Gastroesophageal sphincter (tissue), 3 donors: ENCODE results near the gene CTIF.

Source experiments
- CTCF ChIP-seq, 4 experiments: fragments of 200-600 bp in 2 of 4; fragments of 450-650 bp in 2 of 4; sonication (generic) in 1 of 4; IDR thresholded peaks; one replicate each; pipeline ENCODE4 v1.5.1; 2017 to 2019; ENCODE audit warnings: antibody characterized with exemption in 4 of 4, mild to moderate bottlenecking in 2 of 4, moderate library complexity in 2 of 4
- POLR2A ChIP-seq, 2 donors: fragments of 450-650 bp; IDR thresholded peaks; one replicate each; pipeline ENCODE4 v1.6.1; 2017; ENCODE audit warnings: antibody characterized with exemption in 2 of 2, mild to moderate bottlenecking in 2 of 2, moderate library complexity in 1 of 2
- POLR2AphosphoS5 ChIP-seq: sonication (generic); formaldehyde crosslinking; IDR thresholded peaks from one replicate; pipeline ENCODE4 v1.6.1; 2017; ENCODE audit warnings: antibody characterized with exemption

GRCh38 chr18:48819276-48819675, 280.4 kb downstream of the CTIF start:
- TF ChIP-seq POLR2A (IDR thresholded peaks at IDR 0.05) (no peak), CTCF (IDR thresholded peaks at IDR 0.05) (no peak), POLR2AphosphoS5 (no peak)
